Stimulated activated CD8-positive, alpha-beta memory T cell treated with anti-CD3 and anti-CD28 coated beads, Interleukin-15, amount 100 ng/mL, for 24 hours (primary cell): Measurements from ENCODE around the gene FAM107B.

ENCODE experiments used
- DNase-seq: peaks from one replicate; pipeline ENCODE4 v3.0.0-alpha.2; 2020; ENCODE audit warnings: low read depth

The FAM107B gene

DNA sequence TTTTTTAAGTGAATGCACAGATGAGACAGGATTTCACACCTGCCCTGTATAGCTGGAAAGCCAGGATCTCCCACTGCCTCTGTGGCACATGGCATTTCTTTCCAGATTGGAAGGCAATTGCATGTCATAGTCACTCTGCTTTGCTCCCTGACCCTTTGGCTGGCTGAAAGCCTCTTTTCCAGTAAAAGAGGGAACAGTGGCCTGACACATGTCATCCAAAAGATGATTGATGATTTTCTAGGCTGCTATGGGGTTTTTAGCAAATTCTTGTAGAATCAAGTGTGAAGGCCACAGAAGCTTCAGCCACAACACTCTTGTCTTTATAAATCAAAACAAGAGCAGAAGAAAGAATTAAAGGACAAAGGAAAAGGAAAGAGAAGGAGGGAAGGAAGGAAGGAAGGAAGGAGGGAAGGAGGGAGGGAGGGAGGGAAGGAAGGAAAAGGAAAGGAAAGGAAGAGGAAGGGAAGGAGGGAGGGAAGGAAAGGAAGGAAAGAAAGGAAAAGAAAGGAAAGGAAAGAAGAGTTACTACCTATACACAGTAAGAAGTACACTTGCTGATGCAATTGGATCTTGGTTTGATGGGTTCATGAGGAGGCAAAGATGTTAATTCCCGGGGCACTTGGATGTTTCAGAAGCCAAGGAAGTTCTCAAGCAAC, 285.0 kb downstream of the FAM107B start:
- DNase-seq, result no peak

DNA sequence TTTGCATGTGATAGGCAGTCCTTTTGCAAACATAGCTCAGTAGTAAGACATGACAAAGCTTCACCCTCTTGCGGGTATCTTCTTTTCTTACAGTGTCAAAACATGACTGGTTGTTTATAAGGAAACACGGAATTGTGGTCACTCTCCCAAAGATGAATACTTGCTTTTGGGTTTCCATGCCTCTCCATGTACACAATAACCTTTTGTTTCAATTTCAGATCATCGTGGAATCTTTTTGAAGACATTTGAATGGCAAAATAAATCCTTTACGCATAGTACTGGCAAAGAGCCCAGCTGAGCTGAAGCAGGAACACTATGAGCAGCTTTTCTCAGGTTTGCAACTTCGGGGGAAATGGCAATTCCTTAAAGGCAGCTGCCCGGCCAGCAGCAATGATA, 287.2 kb downstream of the FAM107B start:
- DNase-seq, result no peak

DNA sequence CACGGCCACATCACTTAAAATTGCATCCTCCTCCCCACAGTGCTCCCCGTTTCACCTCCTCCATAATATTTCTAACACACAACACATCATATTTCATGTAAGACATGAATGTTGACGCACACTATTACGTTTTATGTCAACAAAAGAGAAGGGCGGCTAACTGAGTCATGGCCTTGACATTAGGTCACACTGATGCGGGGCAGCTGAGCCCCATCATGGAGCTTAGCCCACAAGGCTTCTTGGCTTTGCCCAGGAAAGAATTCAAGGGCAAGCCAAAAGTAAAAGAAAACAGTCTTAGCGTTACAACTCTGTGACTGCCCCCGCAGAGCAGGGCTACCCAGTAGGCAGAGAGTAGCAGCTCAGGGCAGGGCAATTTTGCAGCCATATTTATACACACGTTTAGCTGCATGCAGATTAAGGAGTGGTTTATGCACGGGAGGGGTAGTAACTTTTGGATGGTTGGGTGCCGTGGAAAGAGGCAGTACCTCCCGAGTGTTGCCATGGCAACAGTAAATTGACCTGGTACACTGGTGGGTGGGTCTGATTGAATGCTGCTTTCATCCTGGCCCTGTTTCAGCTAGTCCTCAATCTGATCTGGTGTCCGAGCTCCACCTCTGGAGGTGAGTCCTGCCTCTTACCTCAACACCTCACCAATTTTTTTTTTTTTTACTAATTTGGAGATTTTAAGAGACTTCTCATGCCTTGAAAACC, 287.8 kb downstream of the FAM107B start:
- DNase-seq, result no peak

DNA sequence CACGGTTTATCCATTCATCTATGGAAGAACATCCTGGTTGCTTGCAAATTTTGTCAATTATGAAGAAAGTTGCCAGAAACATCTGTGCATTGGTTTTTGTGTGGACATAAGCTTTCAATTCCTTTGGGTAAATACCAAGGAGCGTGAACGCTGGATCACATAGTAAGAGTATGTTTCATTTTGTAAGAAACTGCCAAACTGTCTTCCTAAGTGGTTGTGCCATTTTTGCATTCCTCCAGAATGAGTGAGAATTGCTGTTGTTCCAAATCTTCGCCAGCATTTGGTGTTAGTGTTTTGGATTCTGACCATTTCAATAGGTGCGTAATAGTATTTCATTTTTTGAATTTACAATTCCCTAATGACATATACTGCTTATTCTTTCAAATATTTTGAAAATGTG, 288.7 kb downstream of the FAM107B start:
- DNase-seq, result no peak

DNA sequence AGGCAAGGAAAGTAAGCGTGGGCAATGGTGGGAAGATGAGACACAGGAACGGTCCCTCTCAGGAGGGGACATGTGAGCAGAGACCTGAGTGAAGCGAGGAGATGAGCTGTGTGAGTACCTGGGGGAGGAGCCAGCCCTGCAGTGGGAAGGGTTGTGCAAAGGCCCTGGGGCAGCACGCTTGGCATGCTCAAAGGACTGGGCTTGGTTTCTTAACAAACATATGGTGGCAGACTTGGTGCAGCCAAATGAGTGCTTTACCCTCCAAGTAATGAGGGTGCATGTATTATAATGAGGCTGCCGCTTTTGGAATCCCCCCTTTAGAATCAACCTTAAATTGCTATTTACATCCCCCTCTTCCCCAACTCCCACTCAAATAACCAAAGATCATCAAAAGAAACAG, 291.3 kb downstream of the FAM107B start:
- no peak for DNase-seq

DNA sequence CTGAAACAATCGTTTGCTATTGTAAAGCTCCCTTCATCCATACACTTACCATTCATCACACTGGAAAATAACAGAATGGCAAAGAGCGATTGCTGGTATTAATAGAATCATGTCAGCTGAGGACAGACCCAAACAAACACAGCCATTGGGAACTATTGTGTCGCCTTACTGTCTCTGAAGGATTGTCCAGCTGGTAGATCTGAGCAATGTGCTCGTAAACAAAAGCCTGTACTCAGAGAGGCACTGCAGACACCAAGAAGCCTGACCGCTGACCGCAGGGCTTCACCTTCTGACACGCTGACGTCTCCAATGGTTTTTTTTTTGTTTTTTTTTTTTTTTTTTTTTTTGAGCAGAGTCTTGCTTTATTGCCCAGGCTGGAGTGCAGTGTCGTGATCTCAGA, 292.9 kb downstream of the FAM107B start:
- DNase-seq, result no peak

DNA sequence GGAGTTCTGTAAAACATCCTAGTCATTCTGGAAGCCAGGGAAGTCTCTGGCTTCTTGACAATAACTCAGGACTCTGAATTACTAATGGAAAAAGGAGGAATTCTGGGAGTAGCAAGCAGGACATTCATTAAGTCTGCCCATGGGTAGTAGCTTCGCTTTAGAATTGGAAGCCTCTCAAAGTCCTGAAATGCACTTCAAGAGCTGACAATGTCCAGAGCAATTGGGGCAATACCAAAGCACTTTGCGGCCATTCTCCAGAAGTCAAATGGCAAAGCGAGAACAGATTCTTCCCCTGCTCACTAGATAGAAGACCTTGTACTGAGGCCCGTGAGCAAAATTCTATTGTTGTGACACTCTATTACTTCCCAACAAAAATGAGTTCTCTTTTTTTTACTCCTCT, 293.7 kb downstream of the FAM107B start:
- DNase-seq, result no peak

DNA sequence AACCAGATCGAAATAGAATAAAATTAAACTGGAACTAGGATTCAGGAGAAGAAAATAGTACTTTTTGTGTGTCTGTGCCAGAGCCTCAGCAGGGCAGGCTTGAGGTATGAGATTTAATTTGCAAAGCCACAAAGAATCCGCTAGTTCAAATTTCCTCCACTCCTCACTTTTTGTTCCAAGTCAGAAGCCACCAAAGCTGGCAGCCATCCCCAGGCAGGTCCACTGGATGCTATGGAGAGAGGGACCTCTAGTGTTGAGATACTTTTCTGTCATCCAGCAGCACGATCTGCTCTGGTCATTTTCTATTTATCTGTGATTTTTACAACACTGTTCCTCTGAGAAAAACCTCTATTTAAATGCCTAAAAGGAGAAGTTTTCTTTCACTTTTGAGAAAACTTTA, 296.1 kb downstream of the FAM107B start:
- no peak for DNase-seq

DNA sequence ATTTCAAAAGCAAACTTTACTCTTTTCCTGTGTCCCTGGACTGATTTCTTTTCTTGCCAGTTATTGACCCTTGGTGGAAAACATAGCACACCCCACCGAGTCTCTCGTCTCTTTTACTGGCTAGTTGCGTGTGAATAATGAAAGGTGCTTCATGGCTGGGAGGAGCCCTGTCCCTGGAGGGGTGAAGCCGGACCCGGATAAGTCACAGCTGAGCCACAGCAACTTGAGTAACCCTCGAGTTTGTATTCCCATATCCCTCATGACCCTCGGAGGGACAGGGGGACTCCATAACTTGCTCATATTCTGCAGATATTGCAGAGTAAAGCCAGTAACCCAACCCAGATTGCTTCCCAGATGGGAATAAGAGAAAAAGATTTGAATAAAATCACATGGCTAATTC, 296.5 kb downstream of the FAM107B start:
- no peak for DNase-seq

DNA sequence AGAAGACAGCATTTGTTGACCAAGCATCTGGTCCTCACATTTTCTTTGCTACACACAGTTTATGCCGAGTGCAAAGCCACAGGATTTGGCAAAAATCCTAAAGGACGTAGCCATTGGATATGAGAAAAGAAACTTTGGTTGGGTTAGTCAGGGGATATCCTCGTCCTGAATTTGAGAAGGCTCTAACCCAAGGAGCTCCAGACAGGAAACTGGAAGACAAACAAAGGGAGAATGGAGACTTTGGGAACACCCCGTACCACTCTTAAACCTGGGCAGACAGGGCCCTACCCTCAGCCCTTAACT, 297.3 kb downstream of the FAM107B start:
- DNase-seq, result no peak

DNA sequence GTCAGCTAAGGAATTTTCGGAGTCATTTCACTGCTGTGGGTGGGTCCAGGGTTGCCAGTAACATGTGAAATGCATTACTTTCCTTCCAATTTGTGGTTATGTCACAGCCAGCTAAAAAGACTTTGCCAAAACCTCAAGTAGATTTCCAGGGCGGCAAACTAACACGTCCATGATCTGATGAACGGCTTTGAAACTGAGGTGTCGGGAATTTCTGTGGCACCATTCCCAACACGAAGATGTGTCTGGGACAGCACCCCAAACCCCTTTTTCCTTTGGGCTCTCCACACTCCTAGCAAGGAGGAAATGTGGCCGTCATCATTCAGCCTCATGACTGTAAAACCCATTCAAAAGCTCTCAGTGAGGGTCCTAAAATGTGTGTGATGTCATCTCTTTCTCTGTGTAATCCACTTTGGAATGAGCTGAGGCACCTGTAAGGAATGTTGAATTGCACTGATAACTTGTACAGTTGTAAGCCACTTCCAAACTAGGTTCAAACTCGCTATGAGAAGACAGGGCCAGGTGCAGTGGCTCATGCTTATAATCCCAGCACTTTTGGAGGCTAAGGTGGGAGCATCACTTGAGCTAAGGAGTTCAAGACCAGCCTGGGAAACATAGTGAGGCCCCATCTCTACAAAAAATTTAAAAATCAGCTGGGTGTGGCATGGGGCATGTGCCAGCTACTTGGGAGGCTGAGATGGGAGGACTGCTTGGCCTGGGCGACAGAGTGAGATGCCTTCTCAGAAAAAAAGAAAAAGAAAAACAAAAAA, 297.9 kb downstream of the FAM107B start:
- no peak for DNase-seq

DNA sequence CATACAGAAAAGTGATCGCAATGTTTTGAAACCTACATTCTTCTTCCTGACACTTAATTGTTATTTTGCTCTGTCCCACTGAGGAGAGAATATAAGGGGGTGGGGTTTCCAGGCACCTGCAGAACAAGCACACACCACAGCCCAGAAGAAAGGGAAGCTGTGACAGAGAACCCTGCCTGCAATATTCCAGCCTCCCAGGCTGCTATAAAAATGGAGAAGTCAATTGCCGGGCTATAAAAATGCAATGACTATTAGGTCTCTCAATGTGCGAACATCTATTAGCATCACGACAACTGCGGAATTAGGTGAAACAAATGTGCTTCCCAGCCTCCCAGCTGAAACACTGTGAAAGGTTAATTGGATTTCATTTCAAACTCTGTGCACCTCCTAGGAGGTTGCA, 298.7 kb downstream of the FAM107B start:
- DNase-seq, result no peak

DNA sequence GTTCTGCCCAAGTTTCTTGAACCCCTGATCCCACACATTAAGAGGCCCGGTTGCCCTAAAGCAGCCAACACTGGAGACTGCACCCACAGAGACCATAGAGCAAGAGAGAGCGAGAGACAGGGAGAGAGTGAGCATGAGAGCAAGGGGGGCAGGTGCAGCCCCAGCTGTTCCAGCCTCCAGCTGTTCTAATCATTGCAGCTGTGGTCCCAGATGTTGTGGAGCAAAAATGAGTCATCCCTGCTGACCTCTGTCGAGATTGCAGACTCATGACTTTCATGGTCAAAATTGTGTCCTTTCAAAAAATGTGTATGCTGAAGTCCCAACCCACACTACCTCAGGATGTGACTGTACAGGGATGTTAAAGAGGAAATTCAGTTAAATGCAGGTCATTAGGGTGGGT, 300.0 kb downstream of the FAM107B start:
- no peak for DNase-seq

DNA sequence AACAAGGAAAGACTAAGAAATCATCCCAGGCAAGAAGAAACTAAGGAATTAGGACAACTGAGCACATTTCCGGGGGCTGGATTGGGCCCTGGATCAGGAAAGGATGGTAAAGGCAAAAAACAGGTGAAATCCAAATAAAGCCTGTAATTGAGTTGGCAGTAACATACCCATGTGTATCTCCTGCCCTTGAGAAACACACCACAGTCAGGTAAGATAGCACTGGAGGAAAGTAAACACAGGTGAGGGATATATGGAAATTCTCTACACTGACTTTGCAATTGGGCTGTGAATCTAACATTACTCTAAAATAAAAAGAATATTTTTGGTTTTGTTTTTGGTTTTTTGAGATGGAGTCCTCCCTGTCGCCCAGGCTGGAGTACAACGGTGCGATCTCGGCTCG, 303.8 kb downstream of the FAM107B start:
- no peak for DNase-seq

DNA sequence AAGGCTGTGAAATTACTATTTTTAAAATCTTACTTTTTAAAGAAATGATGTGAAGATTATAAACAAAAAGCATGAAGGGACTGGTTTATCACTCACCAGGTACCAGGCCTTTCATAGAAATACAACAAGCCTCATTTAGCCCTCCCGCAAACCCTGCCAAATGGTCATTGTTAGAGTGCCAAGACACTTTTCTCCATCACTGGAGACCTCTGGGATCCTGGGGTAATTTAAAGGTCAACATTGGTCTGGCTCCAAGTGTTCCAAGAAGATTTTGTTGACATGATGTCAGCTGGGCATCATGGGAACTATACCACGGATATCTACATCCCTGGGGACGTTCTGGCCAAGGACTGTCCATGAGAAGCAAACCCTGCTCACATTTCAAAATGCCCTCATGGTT, 306.0 kb downstream of the FAM107B start:
- no peak for DNase-seq
